ENCODE measurements around the gene CBFA2T3.

- no peak for TF ChIP-seq CTCF (IDR thresholded peaks at IDR 0.05; ENCODE audit: insufficient read depth, low read depth, low read length)
- TF ChIP-seq EZH2 (IDR thresholded peaks at IDR 0.05; ENCODE audit: insufficient read depth, low read length): no peak
These were observed 125.4 kb downstream of the CBFA2T3 start for GRCh38 chr16:88851616-88852015.

All from astrocyte (in vitro differentiated cells and primary cell).